SW480 (cell line): ENCODE measurements around the gene KCNK16.

Experiments
- DNase-seq: peaks from one replicate; pipeline ENCODE4 v3.0.0-alpha.2; 2016; ENCODE audit warnings: low spot score

KCNK16 gene

GRCh38 chr6:39276379-39276995, 46.0 kb downstream of the KCNK16 start:
- no peak for DNase-seq

GRCh38 chr6:39274903-39275302, 47.6 kb downstream of the KCNK16 start:
- DNase-seq, result no peak

- DNase-seq, result no peak
These were observed 48.0 kb downstream of the KCNK16 start for GRCh38 chr6:39274471-39274870.

- DNase-seq, result no peak
These were observed 49.1 kb downstream of the KCNK16 start for GRCh38 chr6:39273406-39273821.

- no peak for DNase-seq
These were observed 52.5 kb downstream of the KCNK16 start for GRCh38 chr6:39269961-39270360.

- DNase-seq, result no peak
These were observed 53.8 kb downstream of the KCNK16 start for GRCh38 chr6:39268721-39269120.

- DNase-seq, result no peak
These were observed 54.3 kb downstream of the KCNK16 start for GRCh38 chr6:39268171-39268570.

GRCh38 chr6:39266782-39267355, 55.6 kb downstream of the KCNK16 start:
- DNase-seq, result no peak

- DNase-seq, result no peak
These were observed 56.1 kb downstream of the KCNK16 start for GRCh38 chr6:39266375-39266774.
